ENCODE measurements around the gene ARSG. TPM values are rescaled to one million over a fixed set of nuclear protein-coding genes. Genes with fewer than 3 reads are reported as not detected.

ARSG gene
- total and polyA plus RNA-seq, 2 of the 13 experiments (the other 11 are each of a cell fraction or from before 2014, with no cell fraction given), result 3.7 to 15.2 TPM

- TF ChIP-seq FOXP4 (CRISPR knock-in tag; IDR thresholded peaks at IDR 0.05) (no peak), ZSCAN20 (CRISPR knock-in tag; IDR thresholded peaks at IDR 0.05; ENCODE audit: borderline replicate concordance) (0 out of 2 replicates have a peak, but pooled peaks have one; percentile 49), ZNF713 (CRISPR knock-in tag; IDR thresholded peaks at IDR 0.05) (no peak), PRDM4 (CRISPR knock-in tag; IDR thresholded peaks at IDR 0.05; ENCODE audit: borderline replicate concordance) (0 out of 2 replicates have a peak, but pooled peaks have one; percentile 52), MYC (CRISPR knock-in tag; IDR thresholded peaks at IDR 0.05; ENCODE audit: borderline replicate concordance) (peak; percentile 95), SRY (CRISPR knock-in tag; IDR thresholded peaks at IDR 0.05) (no peak; the same call in 1 of the 2 replicates), ISL2 (CRISPR knock-in tag; IDR thresholded peaks at IDR 0.05) (no peak), ZNF639 (CRISPR knock-in tag; conservative IDR thresholded peaks at IDR 0.05) (no peak; the same call in 1 of the 2 replicates), CREM (IDR thresholded peaks at IDR 0.05) (no peak), CREM (CRISPR knock-in tag; IDR thresholded peaks at IDR 0.05) (no peak), KLF6 (CRISPR knock-in tag; IDR thresholded peaks at IDR 0.05) (peak; percentile 31; the same call in 1 of the 2 replicates), MLLT10 (CRISPR knock-in tag; IDR thresholded peaks at IDR 0.05) (no peak), SAFB2 (CRISPR knock-in tag; IDR thresholded peaks at IDR 0.05; ENCODE audit: borderline replicate concordance, low read depth) (no peak), ZNF660 (CRISPR knock-in tag; IDR thresholded peaks at IDR 0.05; ENCODE audit: borderline replicate concordance, low read depth) (no peak), MEF2D (CRISPR knock-in tag; IDR thresholded peaks at IDR 0.05) (no peak)
- TF ChIP-seq, protein P1, sequence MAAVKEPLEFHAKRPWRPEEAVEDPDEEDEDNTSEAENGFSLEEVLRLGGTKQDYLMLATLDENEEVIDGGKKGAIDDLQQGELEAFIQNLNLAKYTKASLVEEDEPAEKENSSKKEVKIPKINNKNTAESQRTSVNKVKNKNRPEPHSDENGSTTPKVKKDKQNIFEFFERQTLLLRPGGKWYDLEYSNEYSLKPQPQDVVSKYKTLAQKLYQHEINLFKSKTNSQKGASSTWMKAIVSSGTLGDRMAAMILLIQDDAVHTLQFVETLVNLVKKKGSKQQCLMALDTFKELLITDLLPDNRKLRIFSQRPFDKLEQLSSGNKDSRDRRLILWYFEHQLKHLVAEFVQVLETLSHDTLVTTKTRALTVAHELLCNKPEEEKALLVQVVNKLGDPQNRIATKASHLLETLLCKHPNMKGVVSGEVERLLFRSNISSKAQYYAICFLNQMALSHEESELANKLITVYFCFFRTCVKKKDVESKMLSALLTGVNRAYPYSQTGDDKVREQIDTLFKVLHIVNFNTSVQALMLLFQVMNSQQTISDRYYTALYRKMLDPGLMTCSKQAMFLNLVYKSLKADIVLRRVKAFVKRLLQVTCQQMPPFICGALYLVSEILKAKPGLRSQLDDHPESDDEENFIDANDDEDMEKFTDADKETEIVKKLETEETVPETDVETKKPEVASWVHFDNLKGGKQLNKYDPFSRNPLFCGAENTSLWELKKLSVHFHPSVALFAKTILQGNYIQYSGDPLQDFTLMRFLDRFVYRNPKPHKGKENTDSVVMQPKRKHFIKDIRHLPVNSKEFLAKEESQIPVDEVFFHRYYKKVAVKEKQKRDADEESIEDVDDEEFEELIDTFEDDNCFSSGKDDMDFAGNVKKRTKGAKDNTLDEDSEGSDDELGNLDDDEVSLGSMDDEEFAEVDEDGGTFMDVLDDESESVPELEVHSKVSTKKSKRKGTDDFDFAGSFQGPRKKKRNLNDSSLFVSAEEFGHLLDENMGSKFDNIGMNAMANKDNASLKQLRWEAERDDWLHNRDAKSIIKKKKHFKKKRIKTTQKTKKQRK (IDR thresholded peaks at IDR 0.05; ENCODE audit: low read length), result no peak
Measured at GRCh38 chr17:68290955-68291835, at the start of gene ARSG, which contains the start of gene SLC16A6 (continued).
